H54 (cell line): ENCODE results near the gene KCNE2.

Experiments
- DNase-seq: peaks from one replicate; pipeline ENCODE4 v3.0.0; 2011; ENCODE audit warnings: low spot score, mixed read lengths; ENCODE audit not compliant: insufficient read length
- FAIRE-seq: peaks from 3 replicates; lab custom pipeline; 2011; peaks lifted over from hg19 to GRCh38; lab: Jason Lieb, UNC
- POLR2A ChIP-seq: IDR thresholded peaks from 2 replicates; pipeline ENCODE4 v1.6.1; 2011; ENCODE audit warnings: low read depth, mild to moderate bottlenecking, low read length

Gene KCNE2

GRCh38 chr21:34344584-34344983 lies 19.2 kb upstream of the KCNE2 start:
- FAIRE-seq (no peak), DNase-seq (no peak)
- TF ChIP-seq POLR2A, result no peak

DNA sequence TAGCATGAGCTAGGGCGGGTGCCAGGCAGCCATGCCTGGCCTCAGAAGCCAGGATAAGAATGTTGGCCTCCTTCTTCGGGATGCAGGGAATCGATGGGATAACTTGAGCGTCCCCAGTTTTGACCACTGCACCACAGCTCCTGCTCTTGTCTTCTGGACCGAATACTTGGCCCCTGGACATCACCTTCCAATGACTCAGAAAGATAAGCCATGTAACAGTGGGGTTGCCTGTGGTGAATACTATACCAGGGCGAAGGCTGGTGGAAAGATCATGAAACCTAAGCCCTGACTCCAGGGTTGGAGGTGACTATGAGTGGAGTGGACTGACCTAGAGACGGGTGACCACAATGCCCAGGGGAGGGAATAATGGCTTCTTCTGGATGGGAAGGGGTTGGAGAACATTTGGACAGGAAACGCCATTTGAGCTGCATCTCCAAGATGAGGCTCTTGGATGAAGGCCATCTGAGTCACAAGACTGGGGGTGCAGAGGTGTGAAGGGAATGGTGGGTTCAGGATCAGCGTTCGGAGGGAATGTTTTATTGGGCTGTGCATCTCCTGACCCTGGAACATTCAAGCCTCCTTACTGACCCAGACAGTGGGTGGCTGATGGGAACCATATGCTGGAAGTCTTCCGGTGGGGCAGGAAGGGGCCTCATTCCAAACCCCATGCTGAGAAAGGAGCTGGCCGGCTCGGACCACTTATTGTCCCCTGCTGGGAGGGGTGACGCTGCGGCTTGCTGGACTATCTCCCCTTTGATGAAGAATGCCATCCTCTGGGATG lies 18.5 kb upstream of the KCNE2 start:
- no peak for TF ChIP-seq POLR2A
- FAIRE-seq (no peak), DNase-seq (no peak)

GRCh38 chr21:34345892-34346291 lies 17.9 kb upstream of the KCNE2 start:
- TF ChIP-seq POLR2A, result no peak
- DNase-seq, result no peak

DNA sequence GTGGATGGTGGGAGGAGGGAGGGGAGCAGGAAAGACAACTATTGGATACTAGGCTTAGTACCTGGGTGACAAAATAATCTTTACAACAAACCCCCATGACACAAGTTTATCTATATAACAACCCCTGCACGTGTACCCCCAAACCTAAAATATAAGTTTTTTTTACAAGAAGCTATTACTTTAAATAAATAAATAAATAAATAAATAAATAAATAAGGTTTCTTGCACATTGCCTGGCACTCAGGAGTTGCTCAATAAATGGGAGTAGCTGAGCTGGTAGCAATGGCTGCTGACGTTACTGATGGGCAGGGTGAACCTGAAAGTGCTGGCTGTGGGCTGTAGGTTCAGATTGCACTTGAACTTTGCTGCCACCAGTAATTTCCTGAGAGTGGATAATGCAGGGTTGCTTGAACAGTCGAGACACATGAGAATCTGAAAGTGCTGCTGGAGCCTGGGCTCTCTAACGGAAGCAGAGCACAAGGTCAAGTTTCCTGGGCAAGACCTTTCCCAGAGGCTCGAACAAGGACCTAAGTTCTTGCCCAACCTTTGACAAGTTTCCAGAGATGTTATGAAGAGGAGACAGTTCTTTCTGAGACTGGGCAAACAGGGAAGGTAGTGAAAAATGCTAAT lies 14.8 kb upstream of the KCNE2 start:
- FAIRE-seq, result no peak
- no peak for DNase-seq
- no peak for TF ChIP-seq POLR2A

More at GRCh38 chr21:34345892-34346291, 17.9 kb upstream of the KCNE2 start:
- FAIRE-seq, result no peak

GRCh38 chr21:34351786-34352241 lies 12.0 kb upstream of the KCNE2 start:
- DNase-seq (peak; percentile 20), FAIRE-seq (no peak)

DNA sequence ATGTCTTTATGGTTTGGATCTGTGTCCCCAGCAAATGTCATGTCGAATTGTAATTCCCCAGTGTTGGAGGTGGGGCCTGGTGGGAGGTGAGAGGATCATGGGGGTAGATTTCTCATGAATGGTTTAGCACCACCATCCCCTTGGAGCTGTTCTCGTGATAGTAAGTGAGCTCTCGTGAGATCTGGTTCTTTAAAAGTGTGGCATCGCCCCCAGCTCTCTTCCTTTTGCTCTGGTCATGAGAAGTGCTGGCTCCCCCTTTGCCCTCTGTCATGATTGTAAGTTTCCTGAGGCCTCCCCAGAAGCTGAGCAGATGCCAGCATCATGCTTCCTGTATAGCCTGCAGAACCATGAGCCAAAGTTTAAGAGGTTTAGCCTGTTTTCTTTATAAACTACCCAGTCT lies 11.2 kb upstream of the KCNE2 start:
- TF ChIP-seq POLR2A, result no peak
- no peak for DNase-seq
- no peak for FAIRE-seq

More at GRCh38 chr21:34351786-34352241, 12.0 kb upstream of the KCNE2 start:
- TF ChIP-seq POLR2A, result no peak

DNA sequence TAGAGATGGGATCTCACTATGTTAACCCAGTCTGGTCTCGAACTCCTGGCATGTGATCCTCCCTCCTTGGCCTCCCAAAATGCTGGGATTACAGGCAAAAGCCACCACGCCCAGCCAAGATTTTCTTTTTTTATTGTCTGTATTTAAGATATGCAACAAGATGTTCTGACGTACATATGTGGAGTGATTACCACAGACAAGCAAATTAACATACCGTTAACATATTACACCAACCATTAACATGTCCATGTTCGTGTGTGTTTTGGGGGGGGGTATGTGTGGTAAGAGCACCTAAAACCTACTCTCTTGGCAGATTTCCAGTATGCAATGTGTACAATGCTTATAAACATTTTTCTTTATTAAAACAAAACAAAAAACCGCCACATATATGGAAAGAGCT lies 10.6 kb upstream of the KCNE2 start:
- DNase-seq (no peak), FAIRE-seq (no peak)
- no peak for TF ChIP-seq POLR2A

DNA sequence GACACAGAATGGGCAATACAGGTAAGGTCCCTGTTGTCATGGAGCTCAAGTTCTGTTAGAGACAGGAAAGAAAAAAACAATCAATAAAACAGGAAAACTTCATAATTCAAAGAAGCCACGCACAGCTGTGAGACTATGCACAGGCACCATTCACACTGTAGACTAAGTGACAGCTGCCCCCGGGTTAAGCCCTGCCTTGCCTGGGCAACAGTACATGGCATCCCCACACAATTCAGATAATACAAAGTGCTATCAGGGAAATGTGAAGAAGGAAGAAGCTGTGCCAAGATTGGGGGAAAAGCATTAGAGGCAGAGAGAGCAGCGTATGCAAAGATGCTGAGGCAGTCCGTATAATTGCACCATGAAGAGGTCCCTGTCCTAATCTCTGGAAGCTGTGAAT lies 9.0 kb upstream of the KCNE2 start:
- FAIRE-seq (no peak), DNase-seq (no peak)
- no peak for TF ChIP-seq POLR2A

GRCh38 chr21:34355570-34355969 lies 8.2 kb upstream of the KCNE2 start:
- no peak for TF ChIP-seq POLR2A
- FAIRE-seq, result no peak
- no peak for DNase-seq

DNA sequence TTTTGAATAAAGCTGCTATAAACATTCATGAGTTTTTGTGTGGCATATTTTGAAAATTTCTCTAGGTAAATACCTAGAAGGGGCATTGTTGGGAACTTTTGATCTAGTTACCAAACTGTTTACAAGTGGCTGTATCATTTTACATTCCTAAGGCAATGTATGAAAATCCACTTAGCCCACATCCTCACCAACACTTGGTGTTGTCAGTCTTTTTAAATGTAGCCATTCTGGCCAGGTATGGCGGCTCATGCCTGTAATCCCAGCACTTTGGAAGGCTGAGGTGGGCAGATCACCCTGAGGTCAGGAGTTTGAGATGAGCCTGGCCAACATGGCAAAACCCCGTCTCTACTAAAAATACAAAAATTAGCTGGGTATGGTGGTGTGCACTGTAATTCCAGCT lies 5.9 kb upstream of the KCNE2 start:
- TF ChIP-seq POLR2A, result no peak
- no peak for FAIRE-seq

DNA sequence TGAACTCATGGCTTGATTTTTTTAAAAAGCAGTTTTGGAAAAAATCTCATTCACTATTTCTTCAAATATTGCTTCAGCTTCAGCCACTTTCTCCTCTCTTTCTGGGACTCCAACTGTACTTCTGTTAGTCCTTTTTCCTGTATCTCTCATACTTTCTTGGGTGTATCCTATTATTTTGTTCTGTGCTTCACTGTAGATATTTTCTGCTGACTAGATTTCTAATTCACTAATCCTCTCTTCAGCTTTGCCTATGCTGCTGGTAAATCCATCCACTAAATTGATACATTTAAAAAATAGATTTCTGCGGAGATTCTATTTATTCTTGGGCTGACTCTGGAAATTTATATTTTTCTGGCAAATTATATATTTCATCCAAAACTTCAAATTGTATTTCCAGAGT lies 4.9 kb upstream of the KCNE2 start:
- TF ChIP-seq POLR2A, result no peak
- FAIRE-seq (no peak), DNase-seq (no peak)

More for the DNA sequence above, 5.9 kb upstream of the KCNE2 start:
- DNase-seq, result no peak

- TF ChIP-seq POLR2A, result no peak
- no peak for FAIRE-seq
- no peak for DNase-seq
Measured at GRCh38 chr21:34360488-34361241, 3.1 kb upstream of the KCNE2 start.

- no peak for TF ChIP-seq POLR2A
- FAIRE-seq (no peak), DNase-seq (no peak)
Measured at GRCh38 chr21:34362136-34362444, 1.7 kb upstream of the KCNE2 start.

- TF ChIP-seq POLR2A, result no peak
- FAIRE-seq, result no peak
Measured at GRCh38 chr21:34362670-34363069, 1.1 kb upstream of the KCNE2 start.

More at GRCh38 chr21:34362670-34363069, 1.1 kb upstream of the KCNE2 start:
- DNase-seq, result no peak
